Ishikawa (cell line): ENCODE results near the gene NUP50.

Experiments
- CEBPB ChIP-seq: IDR thresholded peaks from 2 replicates; pipeline ENCODE4 v1.6.1; 2012
- EGR1 ChIP-seq: IDR thresholded peaks from 2 replicates; pipeline ENCODE4 v1.6.1; 2012
- EP300 ChIP-seq: IDR thresholded peaks from 2 replicates; pipeline ENCODE4 v1.6.1; 2012; ENCODE audit warnings: borderline replicate concordance
- MAX ChIP-seq: IDR thresholded peaks from 2 replicates; pipeline ENCODE4 v1.6.1; 2012
- REST ChIP-seq: IDR thresholded peaks from 2 replicates; pipeline ENCODE4 v1.6.1; 2012; ENCODE audit warnings: low read depth, mild to moderate bottlenecking
- TAF1 ChIP-seq: IDR thresholded peaks from 2 replicates; pipeline ENCODE4 v1.6.1; 2012; ENCODE audit warnings: low read depth, mild to moderate bottlenecking
- TEAD4 ChIP-seq: IDR thresholded peaks from 2 replicates; pipeline ENCODE4 v1.6.1; 2012
- USF1 ChIP-seq: IDR thresholded peaks from 2 replicates; pipeline ENCODE4 v1.6.1; 2012

- no peak for TF ChIP-seq USF1
- TF ChIP-seq EGR1 = no peak
- no peak for TF ChIP-seq EP300
- no peak for TF ChIP-seq TAF1
- no peak for TF ChIP-seq CEBPB
- TF ChIP-seq MAX = no peak
- no peak for TF ChIP-seq TEAD4
- TF ChIP-seq REST = no peak
Observed at GRCh38 chr22:45204241-45204640, 40.5 kb downstream of the NUP50 start.
